HG03025 (cell line): ENCODE results near the gene ATRNL1.
"Not testable (repeated sequence)": the region's sequence is repeated elsewhere in the genome, so short reads cannot be mapped to it uniquely, and the experiment has no call there.

ENCODE experiments used
- ATAC-seq: cut with Tn5 transposase; IDR thresholded peaks from one replicate; pipeline ENCODE4 v1.9.1; 2021; ENCODE audit warnings: mild to moderate bottlenecking, moderate library complexity; ENCODE audit not compliant: unreplicated experiment, low FRiP score

The ATRNL1 gene

GRCh38 chr10:115082506-115082905 lies 10.7 kb upstream of the ATRNL1 start:
- ATAC-seq = no peak

- no peak for ATAC-seq
Measured at GRCh38 chr10:115084277-115084850, 8.8 kb upstream of the ATRNL1 start.

- ATAC-seq = no peak
Measured at GRCh38 chr10:115091161-115091560, 2.0 kb upstream of the ATRNL1 start.

- ATAC-seq = no peak
Measured at GRCh38 chr10:115092258-115092554, 959 bp upstream of the ATRNL1 start.

GRCh38 chr10:115092555-115093285 lies 445 bp upstream of the ATRNL1 start:
- peak; percentile 47 for ATAC-seq

- ATAC-seq = peak; percentile 61
Measured at GRCh38 chr10:115093776-115094408, 727 bp downstream of the ATRNL1 start.

GRCh38 chr10:115094416-115095140 lies 1.4 kb downstream of the ATRNL1 start:
- ATAC-seq = no peak

GRCh38 chr10:115095758-115096157 lies 2.6 kb downstream of the ATRNL1 start:
- no peak for ATAC-seq

- no peak for ATAC-seq
Measured at GRCh38 chr10:115103700-115104099, 10.5 kb downstream of the ATRNL1 start.

- ATAC-seq = not testable (repeated sequence)
Measured at GRCh38 chr10:115105411-115105810, 12.2 kb downstream of the ATRNL1 start.

- no peak for ATAC-seq
Measured at GRCh38 chr10:115107830-115108229, 14.7 kb downstream of the ATRNL1 start.

GRCh38 chr10:115117301-115117700 lies 24.1 kb downstream of the ATRNL1 start:
- ATAC-seq = no peak

GRCh38 chr10:115118346-115118745 lies 25.2 kb downstream of the ATRNL1 start:
- no peak for ATAC-seq

- ATAC-seq = no peak
Measured at GRCh38 chr10:115125505-115125904, 32.3 kb downstream of the ATRNL1 start.

GRCh38 chr10:115129752-115130151 lies 36.6 kb downstream of the ATRNL1 start:
- ATAC-seq = no peak

- ATAC-seq = no peak
Measured at GRCh38 chr10:115136616-115137015, 43.5 kb downstream of the ATRNL1 start.

GRCh38 chr10:115141254-115141653 lies 48.1 kb downstream of the ATRNL1 start:
- no peak for ATAC-seq

- ATAC-seq = no peak
Measured at GRCh38 chr10:115157357-115157756, 64.2 kb downstream of the ATRNL1 start.

GRCh38 chr10:115163129-115163528 lies 70.0 kb downstream of the ATRNL1 start:
- ATAC-seq = no peak

- ATAC-seq = no peak
Measured at GRCh38 chr10:115164220-115164619, 71.1 kb downstream of the ATRNL1 start.

GRCh38 chr10:115167751-115168150 lies 74.6 kb downstream of the ATRNL1 start:
- ATAC-seq = no peak
